CD4-positive, alpha-beta T cell treated with Interleukin-6 at 100 ng/mL for 8 hours (primary cell): ENCODE measurements around the gene SLC39A13.

Experiments
- DNase-seq: peaks from one replicate; pipeline ENCODE4 v3.0.0-alpha.2; 2020; ENCODE audit warnings: mixed read lengths, low spot score

SLC39A13 gene

DNA sequence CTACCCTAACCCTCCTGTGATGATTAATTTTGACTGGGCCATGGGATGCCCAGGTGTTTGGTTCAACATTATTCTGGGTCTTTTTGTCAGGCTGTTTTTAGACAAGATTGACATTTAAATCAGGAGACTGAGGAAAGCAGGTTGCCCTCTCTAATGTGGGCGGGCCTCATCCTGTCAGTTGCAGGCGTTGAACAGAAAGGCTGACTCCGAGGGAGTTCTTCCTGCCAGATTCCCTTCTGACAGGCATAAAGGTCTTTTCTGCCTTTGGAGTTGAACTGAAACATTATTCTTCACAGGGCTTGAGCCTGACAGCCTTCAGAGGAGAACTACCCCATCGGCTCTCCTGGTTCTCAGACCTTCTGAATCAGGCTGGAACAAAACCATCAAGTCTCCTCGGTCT lies 22.1 kb downstream of the SLC39A13 start:
- DNase-seq, result no peak

DNA sequence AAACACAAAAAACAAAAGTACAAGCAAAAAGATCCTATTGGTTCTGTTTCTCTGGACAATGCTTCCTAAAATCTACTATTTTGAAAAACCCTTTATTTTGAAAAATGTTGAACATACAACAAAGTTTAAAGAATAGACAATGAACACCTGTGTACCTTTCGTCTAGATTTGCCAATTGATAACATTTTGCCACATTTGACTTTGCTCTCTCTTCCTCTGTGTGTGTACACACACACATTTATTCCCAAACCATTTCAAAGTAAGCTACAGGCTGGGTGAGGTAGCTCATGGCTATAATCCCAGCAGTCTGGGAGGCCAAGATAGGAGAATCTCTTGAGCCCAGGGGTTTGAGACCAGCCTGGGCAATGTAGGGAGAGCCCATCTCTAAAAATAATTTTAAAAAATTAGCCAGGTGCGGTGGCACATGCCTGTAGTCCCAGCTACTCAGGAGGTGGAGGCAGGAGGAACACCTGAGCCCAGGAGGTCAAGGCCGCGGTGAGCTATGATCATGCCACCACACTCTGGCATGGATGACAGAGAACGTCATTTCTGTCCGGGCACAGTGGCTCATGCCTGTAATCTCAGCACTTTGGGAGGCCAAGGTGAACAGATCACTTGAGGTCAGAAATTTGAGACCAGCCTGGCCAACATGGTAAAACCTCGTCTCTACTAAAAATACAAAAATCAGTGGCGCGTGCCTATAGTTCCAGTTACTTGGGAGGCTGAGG lies 23.1 kb downstream of the SLC39A13 start:
- DNase-seq, result no peak

DNA sequence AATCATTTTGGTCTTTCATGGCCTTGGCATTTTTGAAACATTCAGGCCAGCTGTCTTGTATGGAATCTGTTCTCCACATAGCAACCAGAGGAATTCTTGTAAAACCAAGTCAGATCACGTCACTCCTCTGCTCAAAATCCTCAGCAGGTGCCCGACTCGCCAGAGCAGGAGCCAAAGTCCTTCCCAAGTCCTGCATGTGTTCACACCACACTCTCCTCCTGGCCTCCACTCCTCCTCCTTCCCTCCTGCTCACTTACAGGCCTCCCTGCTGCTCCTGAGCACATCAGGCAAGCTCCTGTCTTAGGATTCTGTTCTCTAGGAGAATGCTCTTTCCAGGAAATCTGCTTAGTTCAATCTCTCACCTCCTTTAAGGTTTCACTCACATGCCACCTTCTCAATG lies 24.8 kb downstream of the SLC39A13 start:
- DNase-seq, result no peak

GRCh38 chr11:47434011-47434786 lies 25.8 kb downstream of the SLC39A13 start:
- no peak for DNase-seq

GRCh38 chr11:47435687-47436086 lies 27.3 kb downstream of the SLC39A13 start:
- DNase-seq, result no peak

DNA sequence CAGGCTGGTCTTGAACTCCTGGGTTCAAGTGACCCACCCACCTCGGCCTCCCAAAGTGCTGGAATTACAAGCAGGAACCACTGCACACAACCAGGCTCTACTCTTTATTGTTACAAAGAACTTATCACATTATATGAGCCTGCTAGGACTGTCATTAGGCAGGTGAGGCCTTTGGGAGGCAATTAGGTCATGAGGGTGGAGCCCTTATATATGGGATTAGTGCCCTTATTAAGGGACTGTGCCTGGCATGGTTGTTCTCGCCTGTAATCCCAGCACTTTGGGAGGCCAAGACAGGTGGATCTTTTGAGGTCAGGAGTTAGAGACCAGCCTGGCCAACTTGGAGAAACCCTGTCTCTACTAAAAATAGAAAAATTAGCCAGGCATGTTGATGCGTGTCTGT lies 28.3 kb downstream of the SLC39A13 start:
- DNase-seq, result no peak

- no peak for DNase-seq
Measured at GRCh38 chr11:47437218-47437745, 28.9 kb downstream of the SLC39A13 start.

- DNase-seq, result no peak
Measured at GRCh38 chr11:47437746-47438418, 29.5 kb downstream of the SLC39A13 start.

GRCh38 chr11:47438721-47439120 lies 30.3 kb downstream of the SLC39A13 start:
- no peak for DNase-seq

DNA sequence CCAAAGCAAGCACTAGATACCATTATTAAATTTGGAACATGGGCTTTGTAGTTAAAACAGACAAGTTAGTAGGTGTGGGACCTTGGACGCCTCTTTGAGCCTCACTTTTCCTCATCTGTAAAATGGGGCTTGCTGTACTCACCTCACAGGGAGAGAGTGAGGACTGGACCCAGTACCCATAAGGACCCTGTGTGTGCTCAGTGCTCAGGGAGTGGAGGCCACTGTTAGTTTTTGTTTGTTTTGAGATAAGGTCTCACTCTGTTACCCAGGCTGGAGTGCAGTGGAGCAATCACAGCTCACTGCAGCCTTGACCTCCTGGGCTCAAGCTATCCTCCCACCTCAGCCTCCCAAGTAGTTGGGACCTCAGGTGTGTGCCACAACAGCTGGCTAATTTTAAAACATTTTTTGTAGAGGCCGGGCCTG lies 31.7 kb downstream of the SLC39A13 start:
- no peak for DNase-seq

DNA sequence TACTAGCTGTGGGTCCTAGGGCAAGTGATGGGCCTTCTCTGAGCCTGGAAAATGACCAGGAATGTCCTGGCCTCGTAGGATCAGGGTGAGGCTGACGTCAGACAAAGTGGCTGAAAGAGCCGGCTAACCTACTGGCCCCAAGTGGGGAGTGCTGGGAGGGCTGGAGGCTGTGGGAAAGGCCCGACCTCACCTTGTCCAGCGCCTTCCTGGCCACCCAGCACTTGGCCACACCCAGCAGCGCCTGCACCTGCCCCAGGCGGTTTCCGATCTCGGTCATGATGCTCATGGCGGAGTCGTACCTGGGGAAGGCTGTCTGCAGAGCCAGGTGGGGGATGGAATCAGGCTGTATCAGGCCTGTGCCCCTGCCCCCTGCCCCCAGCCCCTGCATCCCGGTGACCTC lies 33.0 kb downstream of the SLC39A13 start:
- DNase-seq, result no peak

- DNase-seq, result no peak
Measured at GRCh38 chr11:47442514-47442913, 34.1 kb downstream of the SLC39A13 start.

DNA sequence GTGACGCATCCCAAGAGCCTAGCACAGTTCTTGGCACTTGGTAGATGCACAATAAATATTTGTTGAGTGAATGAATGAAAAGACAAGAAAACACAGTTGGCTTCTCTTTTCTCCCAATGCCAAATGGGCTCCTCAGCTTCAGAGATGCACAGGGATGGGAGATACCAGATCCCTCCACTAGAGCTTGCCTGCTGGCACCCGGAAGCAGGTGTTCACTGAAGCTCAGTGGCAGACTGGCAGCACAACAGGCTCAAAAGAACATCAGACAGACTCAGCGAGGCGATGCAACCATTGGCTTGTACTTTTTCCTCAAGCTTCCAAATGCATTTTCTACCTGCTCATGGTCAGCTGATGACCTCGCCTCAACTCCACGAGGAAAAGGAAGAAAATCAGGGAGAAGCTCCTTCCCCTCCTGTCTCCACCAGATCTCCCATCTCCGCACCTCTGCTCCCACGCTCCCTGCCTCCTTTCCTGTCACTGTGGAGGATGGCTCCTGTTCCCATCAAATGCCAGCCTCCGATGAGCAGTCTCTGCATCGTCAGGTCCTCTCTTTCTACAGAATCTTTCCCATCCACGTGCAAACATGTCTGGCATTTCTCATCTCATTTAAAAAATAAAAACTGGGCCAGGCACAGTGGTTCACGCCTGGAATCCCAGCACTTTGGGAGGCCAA lies 34.8 kb downstream of the SLC39A13 start:
- DNase-seq, result no peak

DNA sequence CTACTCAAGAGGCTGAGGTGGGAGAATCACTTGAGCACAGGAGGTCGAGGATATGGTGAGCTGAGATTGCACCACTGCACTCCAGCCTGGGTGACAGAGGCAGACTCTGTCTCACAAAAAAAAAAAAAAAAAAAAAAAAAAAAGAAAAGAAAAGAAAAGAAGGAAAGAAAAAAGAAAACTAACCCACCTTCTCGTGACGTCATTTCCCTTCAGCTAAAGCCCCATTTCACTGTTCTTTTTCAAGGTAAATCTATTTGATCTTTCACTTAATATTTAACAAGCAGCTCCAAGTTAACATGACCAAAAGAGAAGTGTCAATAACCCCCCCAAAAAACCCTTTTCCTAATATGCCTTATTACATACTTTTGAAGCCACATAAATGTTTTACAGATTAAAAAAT lies 35.4 kb downstream of the SLC39A13 start:
- no peak for DNase-seq

DNA sequence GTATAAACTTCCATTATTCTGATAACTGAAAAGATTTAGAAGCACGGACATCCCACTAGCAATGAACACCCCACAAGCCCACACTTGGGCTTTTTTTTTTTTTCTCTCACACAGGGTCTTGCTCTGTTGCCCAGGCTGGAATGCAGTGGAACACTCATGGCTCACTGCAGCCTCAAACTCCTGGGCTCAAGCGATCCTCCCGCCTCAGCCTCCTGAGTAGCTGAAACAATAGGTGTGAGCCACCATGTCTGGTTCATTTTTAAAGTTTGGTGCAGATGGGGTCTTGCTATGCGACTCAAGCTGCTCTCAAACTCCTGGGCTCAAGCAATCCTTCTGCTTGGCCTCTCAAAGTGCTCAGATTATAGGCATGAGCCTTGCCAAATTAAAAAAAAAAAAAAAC lies 37.5 kb downstream of the SLC39A13 start:
- DNase-seq, result no peak

- DNase-seq, result no peak
Measured at GRCh38 chr11:47446833-47447232, 38.4 kb downstream of the SLC39A13 start.

GRCh38 chr11:47447906-47448305 lies 39.5 kb downstream of the SLC39A13 start:
- no peak for DNase-seq

GRCh38 chr11:47448566-47449427 lies 40.4 kb downstream of the SLC39A13 start, which contains the start of gene RAPSN:
RAPSN (minus strand) TSS chr11:47449136; CDS start chr11:47448964, 172 bp downstream.
- DNase-seq, result no peak

DNA sequence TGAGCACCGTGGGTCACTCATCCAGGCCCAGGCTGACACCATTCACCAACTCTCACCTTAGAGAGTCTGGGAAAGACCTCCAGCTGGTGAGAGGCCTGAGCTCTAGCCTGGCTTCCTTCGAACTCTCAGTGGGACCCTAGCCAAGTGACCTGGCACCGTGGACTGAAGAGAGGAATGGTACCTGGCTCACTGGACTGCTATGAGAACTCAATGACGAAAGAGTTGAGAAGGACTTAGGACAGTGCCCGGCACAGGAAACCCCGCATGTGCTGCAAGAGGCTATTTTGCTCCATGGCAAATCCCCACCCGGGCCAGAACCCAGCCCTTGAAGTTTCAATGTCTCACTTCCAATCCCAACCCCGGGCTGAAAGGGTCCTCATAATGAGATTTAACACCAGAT lies 41.2 kb downstream of the SLC39A13 start:
- no peak for DNase-seq

- no peak for DNase-seq
Measured at GRCh38 chr11:47451436-47451835, 43.0 kb downstream of the SLC39A13 start.

GRCh38 chr11:47451990-47452389 lies 43.6 kb downstream of the SLC39A13 start:
- DNase-seq, result no peak
